Breast epithelium (tissue), 3 donors: ENCODE results near the gene LRRC1.

Source experiments
- POLR2A ChIP-seq: fragments of 450-650 bp; IDR thresholded peaks from one replicate; pipeline ENCODE4 v1.6.1; 2016; ENCODE audit warnings: antibody characterized with exemption, mild to moderate bottlenecking, moderate library complexity
- POLR2AphosphoS5 ChIP-seq, 3 donors: sonication (generic); formaldehyde crosslinking; IDR thresholded peaks; one replicate each; pipeline ENCODE4 v1.6.1; 2017; ENCODE audit warnings: antibody characterized with exemption in 3 of 3
- TF ChIP-seq, protein P1 (sequence below), 3 donors: fragments of 450-650 bp; IDR thresholded peaks; one replicate each; pipeline ENCODE4 v1.5.1; 2016 to 2017; ENCODE audit warnings: antibody characterized with exemption in 3 of 3, mild to moderate bottlenecking in 3 of 3, moderate library complexity in 3 of 3

DNA sequence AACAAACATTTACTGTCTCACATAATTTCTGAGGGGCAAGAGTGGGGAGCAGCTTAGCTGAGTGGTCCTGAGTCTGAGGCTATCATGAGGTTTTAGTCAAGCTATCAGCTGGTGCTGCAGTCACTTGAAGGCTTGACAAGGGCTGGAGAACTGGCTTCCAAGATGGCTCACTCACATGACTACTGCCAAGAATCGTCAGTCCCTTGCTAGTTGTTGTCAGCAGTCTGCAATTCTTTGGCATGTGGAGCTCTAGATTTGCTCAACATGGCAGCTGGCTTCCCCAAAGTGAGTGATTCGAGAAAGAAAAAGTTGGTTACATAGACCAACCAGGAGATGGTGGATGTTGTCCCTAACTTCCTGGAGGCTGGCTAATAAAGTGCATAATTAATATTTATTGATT is 2.8 kb upstream of the LRRC1 start:
- no peak for TF ChIP-seq POLR2AphosphoS5 (IDR thresholded peaks at IDR 0.05)
- TF ChIP-seq POLR2A: no peak
- TF ChIP-seq, protein P1, sequence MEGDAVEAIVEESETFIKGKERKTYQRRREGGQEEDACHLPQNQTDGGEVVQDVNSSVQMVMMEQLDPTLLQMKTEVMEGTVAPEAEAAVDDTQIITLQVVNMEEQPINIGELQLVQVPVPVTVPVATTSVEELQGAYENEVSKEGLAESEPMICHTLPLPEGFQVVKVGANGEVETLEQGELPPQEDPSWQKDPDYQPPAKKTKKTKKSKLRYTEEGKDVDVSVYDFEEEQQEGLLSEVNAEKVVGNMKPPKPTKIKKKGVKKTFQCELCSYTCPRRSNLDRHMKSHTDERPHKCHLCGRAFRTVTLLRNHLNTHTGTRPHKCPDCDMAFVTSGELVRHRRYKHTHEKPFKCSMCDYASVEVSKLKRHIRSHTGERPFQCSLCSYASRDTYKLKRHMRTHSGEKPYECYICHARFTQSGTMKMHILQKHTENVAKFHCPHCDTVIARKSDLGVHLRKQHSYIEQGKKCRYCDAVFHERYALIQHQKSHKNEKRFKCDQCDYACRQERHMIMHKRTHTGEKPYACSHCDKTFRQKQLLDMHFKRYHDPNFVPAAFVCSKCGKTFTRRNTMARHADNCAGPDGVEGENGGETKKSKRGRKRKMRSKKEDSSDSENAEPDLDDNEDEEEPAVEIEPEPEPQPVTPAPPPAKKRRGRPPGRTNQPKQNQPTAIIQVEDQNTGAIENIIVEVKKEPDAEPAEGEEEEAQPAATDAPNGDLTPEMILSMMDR (IDR thresholded peaks at IDR 0.05): no peak
